Astrocyte (in vitro differentiated cells and primary cell): ENCODE results near the gene LIN7A. TPM values are rescaled to one million over a fixed set of nuclear protein-coding genes. Genes with fewer than 3 reads are reported as not detected.

Source experiments
- DNase-seq: peaks from one replicate; pipeline ENCODE4 v3.0.0-alpha.2; 2010; ENCODE audit warnings: low read depth
- FAIRE-seq: peaks from 2 replicates; lab custom pipeline; 2011; peaks lifted over from hg19 to GRCh38; lab: Jason Lieb, UNC
- H2AFZ ChIP-seq: 2 replicates; pipeline ENCODE4 v1.6.0; 2012; ENCODE audit warnings: low read depth, low read length, inconsistent platforms
- H3K27ac ChIP-seq: 2 replicates; pipeline ENCODE4 v1.5.1; 2011; ENCODE audit warnings: low read depth, low read length, inconsistent platforms
- H3K27me3 ChIP-seq: 2 replicates; pipeline ENCODE4 v1.6.0; 2011; ENCODE audit warnings: low read length, inconsistent platforms; ENCODE audit not compliant: insufficient read depth
- H3K36me3 ChIP-seq: 2 replicates; pipeline ENCODE4 v1.5.1; 2011; ENCODE audit warnings: low read length, inconsistent platforms; ENCODE audit not compliant: insufficient read depth
- H3K4me1 ChIP-seq: 2 replicates; pipeline ENCODE4 v1.5.1; 2011; ENCODE audit warnings: low read length, inconsistent platforms; ENCODE audit not compliant: insufficient read depth
- H3K4me2 ChIP-seq: 2 replicates; pipeline ENCODE4 v1.6.0; 2012; ENCODE audit warnings: low read length, inconsistent platforms
- H3K4me3 ChIP-seq: 2 replicates; pipeline ENCODE4 v1.5.1; 2011; ENCODE audit warnings: low read depth, mild to moderate bottlenecking, low read length, inconsistent platforms; ENCODE audit not compliant: insufficient read depth
- H3K79me2 ChIP-seq: 2 replicates; pipeline ENCODE4 v1.6.0; 2012; ENCODE audit warnings: mild to moderate bottlenecking, low read length, inconsistent platforms; ENCODE audit not compliant: insufficient read depth
- H3K9ac ChIP-seq: 2 replicates; pipeline ENCODE4 v1.6.0; 2012; ENCODE audit warnings: mild to moderate bottlenecking, low read length, inconsistent platforms
- H3K9me3 ChIP-seq: 2 replicates; pipeline ENCODE4 v1.5.1; 2012; ENCODE audit warnings: low read depth, mild to moderate bottlenecking, low read length, inconsistent platforms; ENCODE audit not compliant: insufficient read depth
- H4K20me1 ChIP-seq: 2 replicates; pipeline ENCODE4 v1.6.0; 2012; ENCODE audit warnings: low read length, inconsistent platforms; ENCODE audit not compliant: insufficient read depth
- H3K27ac Mint-ChIP-seq: one replicate; pipeline ENCODE4 v1.8.0; 2021; ENCODE audit warnings: mild to moderate bottlenecking, mixed read lengths; ENCODE audit not compliant: unreplicated experiment
- H3K27me3 Mint-ChIP-seq: one replicate; pipeline ENCODE4 v1.8.0; 2021; ENCODE audit warnings: low read depth, mixed read lengths; ENCODE audit not compliant: unreplicated experiment
- H3K36me3 Mint-ChIP-seq: one replicate; pipeline ENCODE4 v1.8.0; 2021; ENCODE audit warnings: low read depth, mixed read lengths; ENCODE audit not compliant: unreplicated experiment
- H3K4me1 Mint-ChIP-seq: one replicate; pipeline ENCODE4 v1.8.0; 2021; ENCODE audit warnings: low read depth, mixed read lengths; ENCODE audit not compliant: unreplicated experiment
- H3K4me3 Mint-ChIP-seq: one replicate; pipeline ENCODE4 v1.8.0; 2021; ENCODE audit warnings: mild to moderate bottlenecking, moderate library complexity, mixed read lengths; ENCODE audit not compliant: unreplicated experiment
- H3K9me3 Mint-ChIP-seq: one replicate; pipeline ENCODE4 v1.8.0; 2021; ENCODE audit warnings: mild to moderate bottlenecking, mixed read lengths; ENCODE audit not compliant: unreplicated experiment
- EZH2 ChIP-seq: IDR thresholded peaks from 2 replicates; pipeline ENCODE4 v1.6.1; 2012; ENCODE audit warnings: mild to moderate bottlenecking, low read length, inconsistent platforms; ENCODE audit not compliant: insufficient read depth
- total RNA-seq: library from RNA; stranded (reverse); gene quantifications from 2 replicates; pipeline ENCODE4 v1.2.1, GENCODE V29; 2021
- TF ChIP-seq, protein P1 (sequence below): IDR thresholded peaks from 2 replicates; pipeline ENCODE4 v1.5.1; 2011; ENCODE audit warnings: low read depth, mild to moderate bottlenecking, inconsistent platforms, low read length, moderate library complexity; ENCODE audit not compliant: insufficient read depth

The LIN7A gene
- total RNA-seq, 1 donor from 2014 or later = 1.6 TPM

DNA sequence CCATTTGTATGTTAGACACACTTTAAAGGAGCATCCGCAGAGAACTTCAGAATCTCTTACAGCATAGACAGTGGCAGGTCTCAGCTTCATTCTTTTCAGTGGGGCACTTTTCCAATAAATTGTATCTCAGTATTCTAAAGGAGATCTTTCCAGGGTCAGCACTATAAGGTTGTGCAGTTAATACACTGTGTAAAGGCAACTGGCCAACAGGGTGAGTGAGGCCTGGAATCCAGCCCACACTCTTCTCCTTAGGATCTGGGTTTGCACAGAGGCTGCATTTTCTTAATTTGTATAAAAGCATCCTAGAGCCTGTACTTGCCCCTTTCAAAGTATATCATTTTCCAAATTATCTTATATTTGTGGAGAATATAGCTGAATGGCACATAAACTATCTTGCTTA, 126.9 kb downstream of the LIN7A start:
- Mint-ChIP-seq H3K36me3 (no peaks in the 10 kb centered on the region), H3K9me3 (no peaks in the 10 kb centered on the region), H3K27me3 (no peaks in the 10 kb centered on the region), H3K4me1 (peaks cover 24% of the 10 kb centered on the region), H3K4me3 (no peak overlapping the region), H3K27ac (no peak overlapping the region)
- no peaks in the 10 kb centered on the region for H3K27me3 ChIP-seq
- no peak overlapping the region for H3K4me3 ChIP-seq
- H3K9ac ChIP-seq = no peak overlapping the region
- H3K4me1 ChIP-seq = no peaks in the 10 kb centered on the region
- H4K20me1 ChIP-seq = no peaks in the 10 kb centered on the region
- no peak for DNase-seq
- H2AFZ ChIP-seq = no peak overlapping the region
- no peaks in the 10 kb centered on the region for H3K36me3 ChIP-seq
- no peak overlapping the region for H3K27ac ChIP-seq
- no peak overlapping the region for H3K4me2 ChIP-seq
- no peaks in the 10 kb centered on the region for H3K79me2 ChIP-seq
- H3K9me3 ChIP-seq = no peaks in the 10 kb centered on the region
- FAIRE-seq = no peak
- no peak for TF ChIP-seq EZH2

DNA sequence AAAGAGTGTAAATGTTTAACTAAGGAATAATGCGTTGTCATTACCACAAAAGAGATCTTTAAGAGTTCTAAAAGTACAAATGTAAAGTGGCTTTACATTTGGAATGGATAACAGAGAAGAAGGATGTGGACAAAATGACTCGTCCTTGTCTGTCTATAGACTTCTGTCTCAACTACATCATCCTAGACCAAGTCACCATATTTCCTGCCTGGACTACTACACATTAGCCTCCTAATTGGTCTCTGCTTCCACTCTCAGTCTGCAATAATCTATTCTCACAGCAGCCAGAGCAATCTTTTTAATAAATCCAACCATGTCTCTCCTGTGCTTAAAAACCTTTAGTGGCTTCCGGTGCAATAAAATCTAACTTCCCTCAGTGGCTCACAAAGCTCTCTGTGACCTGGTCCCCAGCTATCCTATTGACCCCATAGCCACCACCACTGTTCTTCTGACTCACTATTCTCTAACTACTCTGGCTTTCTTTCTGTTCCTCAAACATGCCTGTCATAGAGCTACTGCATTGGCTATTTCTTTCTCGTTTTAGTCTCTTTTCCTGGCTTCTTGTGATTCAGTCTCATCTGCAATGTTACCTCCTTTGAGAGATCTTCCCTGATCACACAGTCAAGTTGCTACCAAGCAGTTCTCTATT, 130.0 kb downstream of the LIN7A start:
- H3K36me3 ChIP-seq = no peaks in the 10 kb centered on the region
- TF ChIP-seq, protein P1, sequence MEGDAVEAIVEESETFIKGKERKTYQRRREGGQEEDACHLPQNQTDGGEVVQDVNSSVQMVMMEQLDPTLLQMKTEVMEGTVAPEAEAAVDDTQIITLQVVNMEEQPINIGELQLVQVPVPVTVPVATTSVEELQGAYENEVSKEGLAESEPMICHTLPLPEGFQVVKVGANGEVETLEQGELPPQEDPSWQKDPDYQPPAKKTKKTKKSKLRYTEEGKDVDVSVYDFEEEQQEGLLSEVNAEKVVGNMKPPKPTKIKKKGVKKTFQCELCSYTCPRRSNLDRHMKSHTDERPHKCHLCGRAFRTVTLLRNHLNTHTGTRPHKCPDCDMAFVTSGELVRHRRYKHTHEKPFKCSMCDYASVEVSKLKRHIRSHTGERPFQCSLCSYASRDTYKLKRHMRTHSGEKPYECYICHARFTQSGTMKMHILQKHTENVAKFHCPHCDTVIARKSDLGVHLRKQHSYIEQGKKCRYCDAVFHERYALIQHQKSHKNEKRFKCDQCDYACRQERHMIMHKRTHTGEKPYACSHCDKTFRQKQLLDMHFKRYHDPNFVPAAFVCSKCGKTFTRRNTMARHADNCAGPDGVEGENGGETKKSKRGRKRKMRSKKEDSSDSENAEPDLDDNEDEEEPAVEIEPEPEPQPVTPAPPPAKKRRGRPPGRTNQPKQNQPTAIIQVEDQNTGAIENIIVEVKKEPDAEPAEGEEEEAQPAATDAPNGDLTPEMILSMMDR = no peak
- TF ChIP-seq EZH2 = no peak
- no peaks in the 10 kb centered on the region for H3K79me2 ChIP-seq
- Mint-ChIP-seq H3K4me1 (peaks cover 24% of the 10 kb centered on the region), H3K9me3 (peaks cover 2% of the 10 kb centered on the region), H3K4me3 (no peak overlapping the region), H3K27me3 (no peaks in the 10 kb centered on the region), H3K27ac (no peak overlapping the region), H3K36me3 (no peaks in the 10 kb centered on the region)
- H3K4me3 ChIP-seq = no peak overlapping the region
- no peak overlapping the region for H3K27ac ChIP-seq
- FAIRE-seq = no peak
- H3K4me1 ChIP-seq = no peaks in the 10 kb centered on the region
- DNase-seq = no peak
- no peak overlapping the region for H2AFZ ChIP-seq
- H3K27me3 ChIP-seq = no peaks in the 10 kb centered on the region
- H3K9me3 ChIP-seq = no peaks in the 10 kb centered on the region
- H4K20me1 ChIP-seq = no peaks in the 10 kb centered on the region
- H3K9ac ChIP-seq = no peak overlapping the region
- H3K4me2 ChIP-seq = no peak overlapping the region

DNA sequence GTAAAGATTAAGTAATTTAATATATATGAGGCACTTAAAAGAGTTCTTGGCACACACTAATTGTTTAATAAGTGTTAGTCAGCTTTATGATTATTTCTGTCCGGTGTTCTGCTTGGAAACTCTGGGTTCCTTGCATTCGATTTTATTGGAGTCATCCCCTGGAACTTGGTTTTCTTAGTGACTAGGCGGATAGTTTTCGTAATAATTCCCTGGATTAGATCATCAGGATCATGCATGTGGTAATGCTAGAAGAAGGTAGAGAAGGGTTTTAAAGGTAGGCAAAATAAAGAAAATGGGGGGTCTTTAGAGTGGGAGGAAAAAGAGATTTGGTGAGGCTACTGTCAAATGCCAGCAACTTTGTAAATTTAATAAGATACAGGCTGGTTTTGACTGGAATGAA, 132.6 kb downstream of the LIN7A start:
- no peaks in the 10 kb centered on the region for H3K27me3 Mint-ChIP-seq
- peaks cover 17% of the 10 kb centered on the region for H3K4me1 Mint-ChIP-seq
- no peak overlapping the region for H3K4me2 ChIP-seq
- H3K4me3 Mint-ChIP-seq = no peak overlapping the region
- H3K79me2 ChIP-seq = no peaks in the 10 kb centered on the region
- H3K4me3 ChIP-seq = no peak overlapping the region
- H3K9ac ChIP-seq = no peak overlapping the region
- TF ChIP-seq EZH2 = no peak
- TF ChIP-seq, protein P1 = no peak
- no peaks in the 10 kb centered on the region for H3K4me1 ChIP-seq
- no peaks in the 10 kb centered on the region for H3K36me3 Mint-ChIP-seq
- no peaks in the 10 kb centered on the region for H4K20me1 ChIP-seq
- H2AFZ ChIP-seq = no peak overlapping the region
- no peaks in the 10 kb centered on the region for H3K36me3 ChIP-seq
- H3K27ac ChIP-seq = no peak overlapping the region
- peaks cover 2% of the 10 kb centered on the region for H3K9me3 Mint-ChIP-seq
- no peak overlapping the region for H3K27ac Mint-ChIP-seq
- no peaks in the 10 kb centered on the region for H3K27me3 ChIP-seq
- DNase-seq (no peak), FAIRE-seq (no peak)
- no peaks in the 10 kb centered on the region for H3K9me3 ChIP-seq
